Measurements from ENCODE around the gene APP. TPM values are rescaled to one million over a fixed set of nuclear protein-coding genes. Genes with fewer than 3 reads are reported as not detected.
A peak's percentile ranks its signal among the peaks of the same experiment; 100 is the strongest.

APP gene
- total and polyA plus RNA-seq, 4 experiments from 2014 or later = 4.9 to 57.9 (median 34.2) TPM

DNA sequence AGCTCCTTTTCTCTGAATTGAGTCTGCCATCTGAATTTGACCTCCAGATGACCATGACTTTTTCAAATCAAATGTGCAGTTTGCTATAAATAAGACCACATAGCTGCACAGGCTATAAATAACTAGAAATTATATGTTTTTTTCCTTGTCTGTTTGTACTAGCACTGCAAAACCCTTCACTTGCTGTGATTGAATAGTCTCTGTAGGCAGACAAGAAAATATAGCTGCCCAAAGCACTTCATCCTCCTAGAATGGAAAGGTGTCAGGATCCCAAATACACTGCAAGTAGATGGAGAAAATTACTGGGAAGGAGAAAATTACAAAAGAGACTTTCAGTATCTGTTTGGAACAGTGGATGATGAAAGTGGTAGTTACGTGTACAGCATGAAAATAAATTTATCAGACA is 175.8 kb downstream of the APP start:
- no peak overlapping the region for H3K4me3 ChIP-seq (ENCODE audit: low read length in 2 of 2)
- POLR2A ChIA-PET (ENCODE audit: partially characterized antibody) = no interaction called here
- intact Hi-C loops (cut with micrococcal nuclease) = no loop called here
- H3K9me3 ChIP-seq (ENCODE audit: control insufficient read depth in 1 of 2, low read length in 2 of 2) = no peaks in the 10 kb centered on the region
- Mint-ChIP-seq H3K27ac (peak overlapping the region in 1 of 7 donors; percentile 35), H3K4me3 (no peak overlapping the region), H3K9me3 (peaks cover 0 to 2% (median 0%) of the 10 kb centered on the region in 8 donors), H3K36me3 (peaks cover 6 to 21% of the 10 kb centered on the region in 2 donors), H3K4me1 (peaks cover 0 to 5% (median 2%) of the 10 kb centered on the region in 4 donors), H3K27me3 (no peaks in the 10 kb centered on the region)
- H3K4me1 ChIP-seq (ENCODE audit: insufficient read depth, low read length) = no peaks in the 10 kb centered on the region
- DNase-seq = no peak
- H3K27me3 ChIP-seq (ENCODE audit: insufficient read depth, low read length) = no peaks in the 10 kb centered on the region
- no peaks in the 10 kb centered on the region for H3K36me3 ChIP-seq (ENCODE audit: insufficient read depth, low read length)
- no peak overlapping the region for H3K27ac ChIP-seq (ENCODE audit: low read depth, low read length)
- CTCF ChIA-PET (ENCODE audit: partially characterized antibody) = no interaction called here

GRCh38 chr21:25988738-25989137 is 181.8 kb downstream of the APP start:
- Mint-ChIP-seq H3K27me3 (no peaks in the 10 kb centered on the region), H3K4me1 (no peaks in the 10 kb centered on the region), H3K4me3 (no peak overlapping the region), H3K27ac (no peak overlapping the region), H3K36me3 (peaks cover 2 to 12% of the 10 kb centered on the region in 2 donors), H3K9me3 (no peaks in the 10 kb centered on the region)
- no peaks in the 10 kb centered on the region for H3K27me3 ChIP-seq (ENCODE audit: insufficient read depth, low read length)
- no peak overlapping the region for H3K27ac ChIP-seq (ENCODE audit: low read depth, low read length)
- DNase-seq = no peak
- H3K36me3 ChIP-seq (ENCODE audit: insufficient read depth, low read length) = no peaks in the 10 kb centered on the region
- intact Hi-C loops (cut with micrococcal nuclease) = no loop called here
- CTCF ChIA-PET (ENCODE audit: partially characterized antibody) = interaction anchor here (0.7 kb wide), 1 partner anchor 849 kb away, joined by 3 read pairs; no protein-coding TSS in a partner anchor
- POLR2A ChIA-PET (ENCODE audit: partially characterized antibody) = no interaction called here
- no peaks in the 10 kb centered on the region for H3K4me1 ChIP-seq (ENCODE audit: insufficient read depth, low read length)
- H3K4me3 ChIP-seq (ENCODE audit: low read length in 2 of 2) = no peak overlapping the region
- H3K9me3 ChIP-seq (ENCODE audit: control insufficient read depth in 1 of 2, low read length in 2 of 2) = no peaks in the 10 kb centered on the region

DNA sequence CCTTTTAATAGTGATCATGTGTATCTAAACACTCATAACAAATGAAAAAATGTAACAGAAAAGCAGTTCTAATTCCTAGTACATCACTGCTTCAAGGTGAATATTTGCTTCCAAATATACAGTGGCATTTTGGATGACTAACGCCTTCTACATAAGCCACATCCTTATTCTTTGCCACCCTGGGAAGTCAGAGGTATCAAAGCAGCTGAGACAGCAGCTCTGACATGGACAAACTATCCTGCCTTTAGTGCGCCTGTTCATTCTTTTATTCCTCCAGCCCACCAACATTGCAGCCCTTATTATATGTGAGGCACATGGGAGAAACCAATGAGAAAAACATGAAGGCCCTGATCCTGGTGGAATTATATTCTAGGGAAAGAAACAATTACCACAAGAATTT is 183.0 kb downstream of the APP start:
- H3K4me3 Mint-ChIP-seq = no peak overlapping the region
- intact Hi-C loops (cut with micrococcal nuclease) = no loop called here
- CTCF ChIA-PET (ENCODE audit: partially characterized antibody) = no interaction called here
- POLR2A ChIA-PET (ENCODE audit: partially characterized antibody) = no interaction called here
- H3K36me3 Mint-ChIP-seq = peaks cover 2 to 6% of the 10 kb centered on the region in 2 donors
- Histone ChIP-seq H3K4me3 (ENCODE audit: low read length in 2 of 2) (no peak overlapping the region), H3K27me3 (ENCODE audit: insufficient read depth, low read length) (no peaks in the 10 kb centered on the region), H3K4me1 (ENCODE audit: insufficient read depth, low read length) (no peaks in the 10 kb centered on the region), H3K27ac (ENCODE audit: low read depth, low read length) (no peak overlapping the region), H3K9me3 (ENCODE audit: control insufficient read depth in 1 of 2, low read length in 2 of 2) (no peaks in the 10 kb centered on the region), H3K36me3 (ENCODE audit: insufficient read depth, low read length) (no peaks in the 10 kb centered on the region)
- H3K27me3 Mint-ChIP-seq = no peaks in the 10 kb centered on the region
- H3K9me3 Mint-ChIP-seq = no peaks in the 10 kb centered on the region
- no peak overlapping the region for H3K27ac Mint-ChIP-seq
- H3K4me1 Mint-ChIP-seq = peaks cover 0 to 1% (median 0%) of the 10 kb centered on the region in 4 donors
- no peak for DNase-seq

- intact Hi-C loops (cut with micrococcal nuclease) = no loop called here
- Histone ChIP-seq H3K27ac (ENCODE audit: low read depth, low read length) (no peak overlapping the region), H3K27me3 (ENCODE audit: insufficient read depth, low read length) (no peaks in the 10 kb centered on the region), H3K36me3 (ENCODE audit: insufficient read depth, low read length) (no peaks in the 10 kb centered on the region), H3K4me1 (ENCODE audit: insufficient read depth, low read length) (no peaks in the 10 kb centered on the region), H3K4me3 (ENCODE audit: low read length in 2 of 2) (no peak overlapping the region), H3K9me3 (ENCODE audit: control insufficient read depth in 1 of 2, low read length in 2 of 2) (no peaks in the 10 kb centered on the region)
- peaks cover 6 to 8% of the 10 kb centered on the region in 2 donors for H3K36me3 Mint-ChIP-seq
- no peak for DNase-seq
- POLR2A ChIA-PET (ENCODE audit: partially characterized antibody) = no interaction called here
- peaks cover 0 to 1% (median 0%) of the 10 kb centered on the region in 4 donors for H3K4me1 Mint-ChIP-seq
- no peak overlapping the region for H3K4me3 Mint-ChIP-seq
- no peaks in the 10 kb centered on the region for H3K9me3 Mint-ChIP-seq
- CTCF ChIA-PET (ENCODE audit: partially characterized antibody) = no interaction called here
- H3K27me3 Mint-ChIP-seq = no peaks in the 10 kb centered on the region
- H3K27ac Mint-ChIP-seq = no peak overlapping the region
These were observed 183.6 kb downstream of the APP start for GRCh38 chr21:25986928-25987327.

- CTCF ChIA-PET (ENCODE audit: partially characterized antibody) = no interaction called here
- Histone ChIP-seq H3K27me3 (ENCODE audit: insufficient read depth, low read length) (no peaks in the 10 kb centered on the region), H3K9me3 (ENCODE audit: control insufficient read depth in 1 of 2, low read length in 2 of 2) (no peaks in the 10 kb centered on the region), H3K4me3 (ENCODE audit: low read length in 2 of 2) (no peak overlapping the region), H3K4me1 (ENCODE audit: insufficient read depth, low read length) (no peaks in the 10 kb centered on the region), H3K27ac (ENCODE audit: low read depth, low read length) (no peak overlapping the region), H3K36me3 (ENCODE audit: insufficient read depth, low read length) (no peaks in the 10 kb centered on the region)
- no peak for DNase-seq
- Mint-ChIP-seq H3K27me3 (no peaks in the 10 kb centered on the region), H3K27ac (no peak overlapping the region), H3K9me3 (no peaks in the 10 kb centered on the region), H3K4me1 (peaks cover 0 to 1% (median 0%) of the 10 kb centered on the region in 4 donors), H3K4me3 (no peak overlapping the region), H3K36me3 (peaks cover 12 to 13% of the 10 kb centered on the region in 2 donors)
- POLR2A ChIA-PET (ENCODE audit: partially characterized antibody) = no interaction called here
- intact Hi-C loops (cut with micrococcal nuclease) = no loop called here
These were observed 184.6 kb downstream of the APP start for GRCh38 chr21:25985990-25986389.

- Histone ChIP-seq H3K9me3 (ENCODE audit: control insufficient read depth in 1 of 2, low read length in 2 of 2) (no peaks in the 10 kb centered on the region), H3K4me1 (ENCODE audit: insufficient read depth, low read length) (no peaks in the 10 kb centered on the region), H3K27ac (ENCODE audit: low read depth, low read length) (no peak overlapping the region), H3K4me3 (ENCODE audit: low read length in 2 of 2) (no peak overlapping the region), H3K36me3 (ENCODE audit: insufficient read depth, low read length) (no peaks in the 10 kb centered on the region), H3K27me3 (ENCODE audit: insufficient read depth, low read length) (no peaks in the 10 kb centered on the region)
- Mint-ChIP-seq H3K36me3 (peaks cover 12 to 16% of the 10 kb centered on the region in 2 donors), H3K27me3 (no peaks in the 10 kb centered on the region), H3K4me3 (no peak overlapping the region), H3K4me1 (peaks cover 0 to 3% (median under 1%) of the 10 kb centered on the region in 4 donors), H3K27ac (no peak overlapping the region), H3K9me3 (no peaks in the 10 kb centered on the region)
- CTCF ChIA-PET (ENCODE audit: partially characterized antibody) = no interaction called here
- no peak for DNase-seq
- POLR2A ChIA-PET (ENCODE audit: partially characterized antibody) = no interaction called here
- intact Hi-C loops (cut with micrococcal nuclease) = no loop called here
These were observed 186.0 kb downstream of the APP start for GRCh38 chr21:25984538-25984937.

GRCh38 chr21:25983745-25984144 is 186.8 kb downstream of the APP start:
- no peaks in the 10 kb centered on the region for H3K9me3 Mint-ChIP-seq
- no peaks in the 10 kb centered on the region for H3K27me3 ChIP-seq (ENCODE audit: insufficient read depth, low read length)
- ChIA-PET CTCF (ENCODE audit: partially characterized antibody) (no interaction called here), POLR2A (ENCODE audit: partially characterized antibody) (no interaction called here)
- H3K9me3 ChIP-seq (ENCODE audit: control insufficient read depth in 1 of 2, low read length in 2 of 2) = no peaks in the 10 kb centered on the region
- H3K27ac Mint-ChIP-seq = no peak overlapping the region
- no peaks in the 10 kb centered on the region for H3K27me3 Mint-ChIP-seq
- H3K27ac ChIP-seq (ENCODE audit: low read depth, low read length) = no peak overlapping the region
- no peak overlapping the region for H3K4me3 Mint-ChIP-seq
- intact Hi-C loops (cut with micrococcal nuclease) = no loop called here
- H3K4me1 ChIP-seq (ENCODE audit: insufficient read depth, low read length) = no peaks in the 10 kb centered on the region
- peaks cover 0 to 3% (median under 1%) of the 10 kb centered on the region in 4 donors for H3K4me1 Mint-ChIP-seq
- H3K36me3 Mint-ChIP-seq = peaks cover 12 to 13% of the 10 kb centered on the region in 2 donors
- no peaks in the 10 kb centered on the region for H3K36me3 ChIP-seq (ENCODE audit: insufficient read depth, low read length)
- no peak for DNase-seq
- H3K4me3 ChIP-seq (ENCODE audit: low read length in 2 of 2) = no peak overlapping the region

DNA sequence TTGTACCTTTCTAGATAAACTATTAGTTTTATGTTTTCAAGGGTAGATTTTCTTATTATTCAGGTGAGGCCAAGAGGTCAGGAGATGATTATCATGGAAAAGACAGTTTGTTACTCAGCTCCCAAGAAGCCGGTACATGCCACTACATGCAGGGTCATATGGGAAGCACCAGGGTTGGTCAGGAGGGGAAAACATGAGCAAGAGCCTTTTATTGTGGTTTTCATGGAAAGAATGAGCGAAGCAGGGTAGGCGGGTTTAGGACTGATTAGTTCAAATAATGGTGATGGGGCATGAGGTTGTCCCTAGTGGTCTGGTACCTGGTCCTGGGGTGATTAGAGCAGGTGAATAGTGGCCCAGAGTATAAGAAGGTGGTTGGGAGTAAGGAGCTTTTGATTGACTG is 189.9 kb downstream of the APP start:
- Histone ChIP-seq H3K9me3 (ENCODE audit: control insufficient read depth in 1 of 2, low read length in 2 of 2) (no peaks in the 10 kb centered on the region), H3K36me3 (ENCODE audit: insufficient read depth, low read length) (no peaks in the 10 kb centered on the region), H3K27me3 (ENCODE audit: insufficient read depth, low read length) (no peaks in the 10 kb centered on the region), H3K4me1 (ENCODE audit: insufficient read depth, low read length) (no peaks in the 10 kb centered on the region), H3K4me3 (ENCODE audit: low read length in 2 of 2) (no peak overlapping the region), H3K27ac (ENCODE audit: low read depth, low read length) (no peak overlapping the region)
- intact Hi-C loops (cut with micrococcal nuclease) = no loop called here
- ChIA-PET POLR2A (ENCODE audit: partially characterized antibody) (no interaction called here), CTCF (ENCODE audit: partially characterized antibody) (no interaction called here)
- Mint-ChIP-seq H3K4me1 (peaks cover 8 to 13% (median 10%) of the 10 kb centered on the region in 4 donors), H3K36me3 (peaks cover 23% of the 10 kb centered on the region in 2 donors), H3K9me3 (no peaks in the 10 kb centered on the region), H3K27ac (no peak overlapping the region), H3K27me3 (no peaks in the 10 kb centered on the region), H3K4me3 (no peak overlapping the region)
- DNase-seq = no peak
